Measurements from ENCODE around the gene MARCKS.
A peak's percentile ranks its signal among the peaks of the same experiment; 100 is the strongest.

Gene MARCKS

DNA sequence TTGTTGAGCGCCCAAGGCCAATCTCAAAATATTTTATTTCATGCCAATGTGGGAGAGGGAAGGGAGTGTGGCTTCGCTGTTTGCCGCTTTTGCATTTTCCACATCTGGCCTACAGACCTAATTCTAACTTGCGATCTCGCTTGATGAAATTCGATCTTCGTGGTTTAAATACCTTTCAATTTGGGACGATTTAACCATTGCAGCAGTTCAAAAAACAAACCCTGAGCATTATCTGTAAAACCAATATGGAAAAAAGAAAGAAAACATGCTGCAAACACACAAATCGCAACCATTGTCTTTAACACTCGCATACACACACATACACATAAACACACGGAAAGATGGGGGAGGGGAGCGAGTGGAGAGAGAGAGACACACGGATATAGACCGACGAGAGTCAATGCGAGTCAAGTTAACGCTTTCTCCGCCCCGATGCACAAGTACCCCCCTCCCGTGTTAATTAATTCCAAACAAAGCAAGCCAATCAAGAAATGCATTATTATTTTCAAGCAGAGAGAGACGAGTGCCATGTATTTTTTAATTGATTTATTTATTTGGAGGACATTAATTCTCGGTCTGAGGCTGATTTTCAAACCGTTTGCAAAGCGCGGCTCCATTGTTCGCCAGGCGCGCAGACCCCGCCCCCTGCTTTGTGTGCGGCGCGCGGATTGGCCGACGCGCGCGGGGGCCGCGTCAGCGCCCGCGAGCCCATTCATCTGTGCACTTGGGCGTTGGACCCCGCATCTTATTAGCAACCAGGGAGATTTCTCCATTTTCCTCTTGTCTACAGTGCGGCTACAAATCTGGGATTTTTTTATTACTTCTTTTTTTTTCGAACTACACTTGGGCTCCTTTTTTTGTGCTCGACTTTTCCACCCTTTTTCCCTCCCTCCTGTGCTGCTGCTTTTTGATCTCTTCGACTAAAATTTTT, at the start of gene MARCKS:
Gene MARCKS, plus strand, starts transcription at position 721 of the 931 bp plus-strand sequence. CDS start 401 bp downstream, outside the sequence.
- peak; percentile 61 for DNase-seq

DNA sequence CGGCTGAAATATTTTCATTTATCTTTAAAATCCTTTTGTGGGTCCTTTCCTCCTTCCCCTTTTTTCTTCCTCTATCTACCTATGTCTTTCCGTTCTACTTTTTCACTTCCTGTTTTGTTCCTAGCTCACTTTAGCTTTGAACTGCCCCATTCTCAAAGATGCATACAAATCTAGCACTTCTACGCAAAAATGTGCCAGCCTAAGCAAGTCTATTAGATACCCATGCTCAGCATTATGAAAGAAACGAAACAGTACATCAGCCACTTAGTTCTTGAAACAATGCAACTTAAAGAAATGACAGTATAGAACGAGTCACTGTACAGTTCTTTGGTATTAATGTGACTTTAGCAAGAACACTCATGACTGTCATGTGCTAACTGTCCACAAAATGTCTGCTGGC, 47.3 kb upstream of the MARCKS start:
- DNase-seq, result no peak

DNA sequence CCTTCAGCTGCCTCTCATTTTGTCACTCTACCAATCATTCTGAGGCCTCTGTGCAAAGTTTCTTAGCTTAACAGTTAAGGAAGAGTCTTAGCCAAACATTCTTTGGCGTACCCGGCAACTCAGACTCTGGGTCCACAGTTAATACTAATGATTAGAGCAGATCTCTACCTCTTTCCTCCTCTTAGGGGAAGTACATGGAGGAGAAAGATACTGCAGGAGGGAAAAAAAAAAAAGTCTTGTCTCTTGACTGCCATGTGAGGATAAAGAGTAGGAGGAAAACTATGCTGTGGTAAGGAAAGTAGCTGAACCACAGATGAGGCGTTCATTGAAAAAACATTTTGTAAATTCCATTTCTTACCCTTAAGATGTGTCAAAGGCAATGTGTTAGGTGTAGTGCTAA, 44.0 kb upstream of the MARCKS start:
- no peak for DNase-seq

DNA sequence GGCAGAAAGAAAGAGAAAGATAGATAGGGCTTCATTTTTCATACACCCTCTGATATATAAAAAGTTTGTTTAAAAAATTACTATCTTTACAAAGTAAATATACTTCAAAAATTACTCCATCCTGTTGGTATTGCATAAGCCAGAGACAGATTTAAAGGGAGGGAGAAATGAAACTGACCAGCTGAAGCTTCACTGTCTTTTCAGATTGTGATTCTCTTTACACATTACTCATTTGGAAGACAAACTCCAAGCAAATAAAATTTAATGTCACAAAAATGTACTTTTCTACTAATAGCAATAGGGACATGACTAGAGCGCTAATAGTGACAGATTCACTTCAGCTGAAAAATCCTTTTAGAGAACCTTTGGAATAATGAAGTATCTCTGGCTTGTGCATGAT, 38.6 kb upstream of the MARCKS start:
- DNase-seq, result no peak

GRCh38 chr6:113819169-113819830, 37.8 kb upstream of the MARCKS start:
- DNase-seq, result no peak

GRCh38 chr6:113820761-113821160, 36.4 kb upstream of the MARCKS start:
- no peak for DNase-seq

GRCh38 chr6:113821445-113821844, 35.7 kb upstream of the MARCKS start:
- no peak for DNase-seq

GRCh38 chr6:113823916-113824315, 33.2 kb upstream of the MARCKS start:
- DNase-seq, result no peak

GRCh38 chr6:113824411-113824810, 32.7 kb upstream of the MARCKS start:
- DNase-seq, result no peak

- DNase-seq, result no peak
Measured at GRCh38 chr6:113824866-113825265, 32.3 kb upstream of the MARCKS start.

DNA sequence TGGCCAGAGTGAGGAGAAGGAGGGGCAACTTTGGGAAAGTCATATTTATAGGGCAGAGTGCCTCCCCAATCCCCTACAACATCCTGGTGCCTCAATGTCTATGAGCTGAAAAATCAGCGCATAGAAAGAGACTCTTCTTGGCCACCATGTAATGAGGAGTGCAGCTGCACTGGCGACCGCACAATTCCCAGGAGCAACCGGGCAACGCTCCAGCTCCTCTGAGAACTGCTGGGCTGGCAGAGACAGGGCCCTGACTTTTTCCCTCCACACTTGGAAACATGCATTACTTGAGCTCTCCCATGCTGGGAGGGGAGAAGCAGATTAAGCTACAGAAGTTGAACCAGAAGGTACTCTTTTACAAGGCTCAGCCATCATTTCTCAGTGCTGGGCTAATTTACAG, 31.4 kb upstream of the MARCKS start:
- DNase-seq, result no peak

GRCh38 chr6:113828984-113829695, 28.0 kb upstream of the MARCKS start:
- DNase-seq, result no peak

- DNase-seq, result no peak
Measured at GRCh38 chr6:113829696-113830045, 27.5 kb upstream of the MARCKS start.

- no peak for DNase-seq
Measured at GRCh38 chr6:113830140-113830539, 27.0 kb upstream of the MARCKS start.

DNA sequence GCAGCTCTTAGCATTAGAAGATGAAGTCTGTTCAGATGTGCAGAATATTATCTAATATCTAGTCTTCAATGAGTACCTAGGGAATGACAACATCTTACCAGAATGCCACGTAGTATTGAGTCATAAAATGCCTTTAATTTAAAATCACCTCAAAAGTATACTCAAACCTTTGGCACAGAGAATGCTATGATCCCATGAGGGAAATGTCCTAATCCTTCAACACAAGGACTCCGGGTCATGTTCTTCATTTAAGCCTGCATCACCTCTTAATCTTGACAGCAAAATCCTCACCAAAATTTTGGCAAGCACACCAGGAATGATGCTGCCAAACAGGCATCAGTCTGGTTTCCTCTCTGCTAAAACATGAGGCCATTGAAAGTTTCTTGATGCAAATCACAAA, 23.6 kb upstream of the MARCKS start:
- DNase-seq, result no peak

DNA sequence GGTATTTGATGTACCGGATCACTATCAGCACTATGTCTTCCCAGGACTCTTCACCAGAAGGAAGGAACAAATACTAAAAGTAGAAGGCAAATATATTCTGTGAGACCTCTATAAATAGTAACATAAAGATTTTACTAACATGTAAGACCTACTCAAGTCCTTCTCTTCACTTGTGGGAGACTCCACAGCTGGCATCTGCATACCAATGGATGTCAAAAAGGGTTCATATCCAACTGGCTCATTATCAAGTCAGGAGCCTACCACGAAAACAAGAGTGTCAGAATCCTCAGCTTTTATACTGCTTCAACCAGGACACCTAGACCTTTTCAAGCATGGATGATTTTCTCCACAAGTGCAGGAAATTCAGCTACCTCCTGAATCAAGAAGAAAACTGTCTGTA, 20.0 kb upstream of the MARCKS start:
- no peak for DNase-seq

GRCh38 chr6:113842165-113842564, 15.0 kb upstream of the MARCKS start:
- no peak for DNase-seq

DNA sequence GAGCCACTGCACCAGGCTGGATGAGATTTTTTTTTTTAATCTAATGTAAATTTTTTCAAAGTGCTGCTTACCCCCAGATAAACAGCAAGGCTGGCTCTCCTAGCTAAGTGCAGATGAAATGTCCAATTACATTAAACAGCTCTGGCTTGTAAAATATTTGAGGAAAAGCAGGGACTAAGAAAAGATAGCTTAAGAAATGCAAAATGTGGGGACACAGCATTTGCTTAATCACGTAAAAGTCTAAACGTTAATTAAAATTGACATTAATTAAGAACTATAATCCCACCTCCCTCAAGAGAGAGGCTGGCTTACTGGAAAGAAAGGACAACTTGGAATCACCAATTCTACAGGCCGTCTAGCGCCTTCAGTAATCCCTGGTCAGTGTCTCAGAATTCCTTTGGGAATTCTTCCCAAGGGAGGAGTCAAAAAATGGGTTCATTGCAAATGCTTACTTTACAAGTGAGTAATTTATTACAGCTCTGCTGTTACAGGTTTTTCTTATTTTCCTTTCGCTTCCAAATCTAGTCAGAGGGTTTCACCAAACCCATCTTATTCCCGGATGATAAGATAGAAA, 13.6 kb upstream of the MARCKS start:
- no peak for DNase-seq

DNA sequence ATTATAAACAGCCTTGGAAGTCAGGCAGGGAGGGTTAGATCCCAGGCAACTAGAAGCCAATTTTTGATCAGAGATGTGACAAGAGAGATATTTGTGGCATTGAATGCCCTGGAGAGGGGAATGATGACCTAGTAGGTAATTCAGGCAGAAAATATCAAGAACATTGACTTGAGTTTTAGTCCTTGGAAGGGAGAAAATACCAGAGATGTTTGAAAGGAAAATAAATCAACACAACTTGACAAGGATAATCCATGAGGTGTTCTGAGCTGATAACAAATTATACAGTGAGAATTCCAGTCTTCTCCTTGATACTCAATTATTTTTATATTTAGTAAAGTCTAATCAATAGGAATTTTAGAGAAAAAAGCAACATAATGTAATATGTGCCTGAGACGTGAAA, 10.6 kb upstream of the MARCKS start:
- no peak for DNase-seq

GRCh38 chr6:113847447-113847846, 9.7 kb upstream of the MARCKS start:
- DNase-seq, result no peak

DNA sequence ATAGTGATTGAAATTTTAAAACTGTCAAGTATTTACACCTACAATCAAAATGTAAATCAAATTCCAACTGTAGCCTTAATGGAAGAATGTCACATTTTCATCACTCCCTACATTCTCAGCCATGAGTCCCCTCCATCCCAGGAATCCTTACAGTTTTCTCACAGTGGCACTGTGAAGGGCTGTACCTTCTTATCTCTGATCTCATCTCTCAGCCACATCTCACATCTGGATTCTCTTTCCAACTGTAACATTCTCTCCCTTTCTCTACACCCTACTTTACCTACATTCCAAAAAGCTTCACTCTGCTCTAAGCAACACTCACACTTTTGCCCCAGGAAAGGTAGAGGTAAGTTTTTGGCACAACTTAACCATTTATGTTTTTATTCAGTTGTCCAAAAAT, 8.9 kb upstream of the MARCKS start:
- DNase-seq, result no peak

GRCh38 chr6:113848811-113849210, 8.3 kb upstream of the MARCKS start:
- no peak for DNase-seq

GRCh38 chr6:113853252-113853651, 3.9 kb upstream of the MARCKS start:
- DNase-seq, result no peak
